ENCODE results near the gene UBE3B. TPM values are rescaled to one million over a fixed set of nuclear protein-coding genes. Genes with fewer than 3 reads are reported as not detected.

Gene UBE3B
- total RNA-seq, 4 donors from 2014 or later = 42.7 to 49.9 (median 46.3) TPM

DNA sequence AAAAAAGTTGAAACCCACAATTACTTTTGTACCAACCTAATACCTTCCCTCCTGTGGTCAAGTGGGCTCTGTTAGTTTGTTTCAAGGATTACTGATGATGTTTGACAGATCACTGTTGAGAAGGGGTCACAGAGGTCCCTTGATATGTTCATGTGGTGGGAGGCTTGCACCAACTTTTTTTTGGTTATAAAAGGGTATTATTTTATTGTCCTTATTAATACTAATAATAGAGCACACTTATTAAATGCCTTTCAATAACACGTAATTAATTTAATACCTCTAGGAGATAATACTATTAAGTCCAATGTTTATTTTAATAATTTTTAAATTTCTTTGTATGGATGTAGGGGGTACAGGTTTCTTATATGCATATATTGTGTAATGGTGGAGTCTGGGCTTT is 4.4 kb downstream of the UBE3B start:
- intact Hi-C loops (cut with DNase I; ENCODE audit: low total_unique reads) = no loop called here
- H3K4me3 ChIP-seq (ENCODE audit: low read depth, poor library complexity, severe bottlenecking) = no peak overlapping the region
- TF ChIP-seq, protein P1, sequence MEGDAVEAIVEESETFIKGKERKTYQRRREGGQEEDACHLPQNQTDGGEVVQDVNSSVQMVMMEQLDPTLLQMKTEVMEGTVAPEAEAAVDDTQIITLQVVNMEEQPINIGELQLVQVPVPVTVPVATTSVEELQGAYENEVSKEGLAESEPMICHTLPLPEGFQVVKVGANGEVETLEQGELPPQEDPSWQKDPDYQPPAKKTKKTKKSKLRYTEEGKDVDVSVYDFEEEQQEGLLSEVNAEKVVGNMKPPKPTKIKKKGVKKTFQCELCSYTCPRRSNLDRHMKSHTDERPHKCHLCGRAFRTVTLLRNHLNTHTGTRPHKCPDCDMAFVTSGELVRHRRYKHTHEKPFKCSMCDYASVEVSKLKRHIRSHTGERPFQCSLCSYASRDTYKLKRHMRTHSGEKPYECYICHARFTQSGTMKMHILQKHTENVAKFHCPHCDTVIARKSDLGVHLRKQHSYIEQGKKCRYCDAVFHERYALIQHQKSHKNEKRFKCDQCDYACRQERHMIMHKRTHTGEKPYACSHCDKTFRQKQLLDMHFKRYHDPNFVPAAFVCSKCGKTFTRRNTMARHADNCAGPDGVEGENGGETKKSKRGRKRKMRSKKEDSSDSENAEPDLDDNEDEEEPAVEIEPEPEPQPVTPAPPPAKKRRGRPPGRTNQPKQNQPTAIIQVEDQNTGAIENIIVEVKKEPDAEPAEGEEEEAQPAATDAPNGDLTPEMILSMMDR (IDR thresholded peaks at IDR 0.05) = no peak
- TF ChIP-seq POLR2A (IDR thresholded peaks at IDR 0.05) = no peak
- 86 to 96% methylated on average over 1 of the region's 1 CpG for WGBS, 2 donors
- no peak for DNase-seq (ENCODE audit: low spot score in 2 of 2)

DNA sequence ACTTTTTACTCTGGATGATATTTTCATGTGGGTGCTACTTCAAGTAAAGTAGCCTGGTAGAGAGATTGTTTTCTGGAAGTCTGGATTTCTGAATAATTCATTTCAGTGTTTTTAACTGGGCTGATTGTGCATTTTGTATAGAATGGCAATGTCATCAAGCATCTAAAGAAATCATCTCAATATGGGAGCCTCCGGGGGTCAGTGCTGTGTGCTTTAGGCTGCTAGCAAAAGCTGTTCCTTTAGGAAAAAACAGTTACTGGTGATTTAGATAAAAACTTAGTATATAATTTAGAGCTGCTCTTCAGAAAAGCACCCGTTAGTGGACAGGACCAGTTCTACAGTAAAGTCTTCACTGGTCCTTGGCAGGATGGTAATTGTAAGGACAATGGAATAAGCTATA is 5.1 kb downstream of the UBE3B start:
- WGBS, 2 donors = 94 to 96% methylated on average over 2 of the region's 2 CpGs
- DNase-seq (ENCODE audit: low spot score in 2 of 2) = no peak
- intact Hi-C loops (cut with DNase I; ENCODE audit: low total_unique reads) = no loop called here
- no peak overlapping the region for H3K4me3 ChIP-seq (ENCODE audit: low read depth, poor library complexity, severe bottlenecking)
- TF ChIP-seq POLR2A (IDR thresholded peaks at IDR 0.05) = no peak
- TF ChIP-seq, protein P1 (IDR thresholded peaks at IDR 0.05) = no peak

DNA sequence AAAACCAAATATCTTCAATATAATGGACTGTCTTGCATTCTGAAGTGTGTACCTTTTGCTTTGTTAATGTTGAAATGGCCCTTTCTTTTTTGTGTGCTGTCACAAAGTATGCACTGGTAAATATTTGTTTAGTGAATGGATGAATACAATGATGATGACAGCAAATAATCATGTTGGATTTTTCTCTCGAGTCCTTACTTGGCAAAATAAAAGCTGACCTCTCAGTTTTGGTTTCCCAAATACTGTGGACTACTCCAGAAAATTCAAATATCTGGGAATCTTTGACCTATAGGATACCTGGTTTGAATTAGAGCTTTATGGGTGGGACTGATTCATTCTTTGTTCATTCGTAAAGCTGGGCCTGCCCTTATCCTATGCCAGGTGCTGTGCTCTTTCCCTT is 5.5 kb downstream of the UBE3B start:
- no peak for DNase-seq (ENCODE audit: low spot score in 2 of 2)
- WGBS, 2 donors = 74 to 83% methylated on average over 2 of the region's 2 CpGs
- intact Hi-C loops (cut with DNase I; ENCODE audit: low total_unique reads) = no loop called here
- TF ChIP-seq, protein P1 (IDR thresholded peaks at IDR 0.05) = no peak
- no peak for TF ChIP-seq POLR2A (IDR thresholded peaks at IDR 0.05)
- H3K4me3 ChIP-seq (ENCODE audit: low read depth, poor library complexity, severe bottlenecking) = no peak overlapping the region

DNA sequence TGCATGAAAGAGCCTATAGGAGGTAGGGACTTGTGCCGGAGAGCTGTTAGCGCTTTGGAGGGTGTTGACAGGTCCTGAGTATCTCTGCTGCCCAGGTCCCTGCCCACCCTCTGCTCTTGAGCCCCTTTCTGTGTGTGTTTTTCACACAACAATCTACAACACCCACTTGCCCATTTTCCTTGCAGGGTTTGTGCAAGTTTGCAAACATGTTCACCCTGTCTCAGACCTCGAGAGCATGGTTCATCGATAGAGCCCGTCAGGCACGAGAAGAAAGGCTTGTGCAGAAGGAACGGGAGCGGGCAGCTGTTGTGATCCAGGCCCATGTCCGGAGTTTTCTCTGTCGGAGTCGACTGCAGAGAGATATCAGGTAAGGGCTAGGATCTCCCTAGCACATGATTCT is 5.9 kb downstream of the UBE3B start:
- H3K4me3 ChIP-seq (ENCODE audit: low read depth, poor library complexity, severe bottlenecking) = no peak overlapping the region
- DNase-seq (ENCODE audit: low spot score in 2 of 2) = no peak
- WGBS, 2 donors = 92 to 97% methylated on average over 11 of the region's 11 CpGs
- no peak for TF ChIP-seq POLR2A (IDR thresholded peaks at IDR 0.05)
- TF ChIP-seq, protein P1 (IDR thresholded peaks at IDR 0.05) = no peak
- intact Hi-C loops (cut with DNase I; ENCODE audit: low total_unique reads) = no loop called here

DNA sequence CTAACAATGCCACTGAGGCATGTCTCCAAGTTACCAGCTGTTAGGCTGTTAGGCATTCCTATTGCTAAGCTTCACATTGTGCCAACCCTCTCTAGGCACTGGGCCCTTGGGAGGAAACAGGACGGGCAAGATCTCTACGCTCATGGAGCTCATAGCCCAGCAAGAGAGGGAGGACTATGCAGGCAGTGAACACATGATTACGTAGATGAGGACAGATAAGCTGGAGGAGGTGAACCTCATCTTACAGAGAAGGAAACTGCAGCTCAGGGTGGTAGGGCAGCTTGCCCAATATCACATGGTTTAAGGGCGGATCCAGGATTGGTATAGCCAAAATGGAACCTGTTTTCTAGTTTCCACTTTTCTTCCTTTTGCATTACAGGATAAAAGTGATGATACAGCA is 7.8 kb downstream of the UBE3B start:
- WGBS, 2 donors = 74 to 75% methylated on average over 4 of the region's 4 CpGs
- no peak overlapping the region for H3K4me3 ChIP-seq (ENCODE audit: low read depth, poor library complexity, severe bottlenecking)
- TF ChIP-seq POLR2A (IDR thresholded peaks at IDR 0.05) = no peak
- TF ChIP-seq, protein P1 (IDR thresholded peaks at IDR 0.05) = no peak
- intact Hi-C loops (cut with DNase I; ENCODE audit: low total_unique reads) = no loop called here
- no peak for DNase-seq (ENCODE audit: low spot score in 2 of 2)

Measured in lower leg skin (tissue), 4 donors.